GM23338 (cell line): Measurements from ENCODE around the gene NRCAM. TPM values are rescaled to one million over a fixed set of nuclear protein-coding genes. Genes with fewer than 3 reads are reported as not detected.

Experiments
- ATAC-seq: fragments of 200-7000 bp; cut with Tn5 transposase; 3 replicates; pipeline ENCODE4 v1.9.1; 2020
- DNase-seq: peaks from one replicate; pipeline ENCODE4 v3.0.0-alpha.2; 2015; ENCODE audit warnings: low spot score
- H2AFZ ChIP-seq: fragments of 200-600 bp; sonication (generic); 2 replicates; pipeline ENCODE4 v1.8.0; 2016; ENCODE audit warnings: antibody characterized with exemption, mild to moderate bottlenecking, moderate library complexity
- H3F3A ChIP-seq: fragments of 200-600 bp; sonication (generic); replicated peaks from 2 replicates; pipeline ENCODE4 v1.8.0; 2017; ENCODE audit warnings: antibody characterized with exemption, mixed run types, low read depth
- H3K27ac ChIP-seq: fragments of 200-600 bp; sonication (generic); 2 replicates; pipeline ENCODE4 v1.6.1; 2016; ENCODE audit warnings: low read depth
- H3K27me3 ChIP-seq: fragments of 200-600 bp; sonication (generic); 2 replicates; pipeline ENCODE4 v1.8.0; 2016; ENCODE audit warnings: mild to moderate bottlenecking, mixed run types, moderate library complexity; ENCODE audit not compliant: insufficient read depth
- H3K36me3 ChIP-seq: fragments of 200-600 bp; sonication (generic); 2 replicates; pipeline ENCODE4 v1.8.0; 2016; ENCODE audit warnings: mild to moderate bottlenecking; ENCODE audit not compliant: insufficient read depth
- H3K4me1 ChIP-seq: fragments of 200-600 bp; sonication (generic); 2 replicates; pipeline ENCODE4 v1.8.0; 2016; ENCODE audit warnings: mild to moderate bottlenecking, moderate library complexity; ENCODE audit not compliant: insufficient read depth
- H3K4me2 ChIP-seq: fragments of 200-600 bp; sonication (generic); 2 replicates; pipeline ENCODE4 v1.7.1; 2017; ENCODE audit warnings: mixed run types
- H3K4me3 ChIP-seq: fragments of 200-600 bp; sonication (generic); 2 replicates; pipeline ENCODE4 v1.6.1; 2016; ENCODE audit warnings: mixed run types
- H3K79me2 ChIP-seq: fragments of 200-600 bp; sonication (generic); replicated peaks from 2 replicates; pipeline ENCODE4 v1.8.0; 2017; ENCODE audit warnings: mild to moderate bottlenecking; ENCODE audit not compliant: insufficient read depth
- H3K9me2 ChIP-seq: fragments of 200-600 bp; sonication (generic); 2 replicates; pipeline ENCODE4 v1.8.0; 2017; ENCODE audit not compliant: insufficient read depth
- H4K20me1 ChIP-seq: fragments of 200-600 bp; sonication (generic); replicated peaks from 2 replicates; pipeline ENCODE4 v1.8.0; 2017; ENCODE audit warnings: mild to moderate bottlenecking; ENCODE audit not compliant: insufficient read depth
- H3K27ac Mint-ChIP-seq: 2 replicates; pipeline ENCODE4 v1.8.0; 2020; ENCODE audit warnings: inconsistent platforms, mild to moderate bottlenecking, moderate library complexity, mixed read lengths
- H3K27me3 Mint-ChIP-seq: 3 replicates; pipeline ENCODE4 v1.8.0; 2022; ENCODE audit warnings: low read depth, mild to moderate bottlenecking, moderate library complexity, mixed read lengths, inconsistent platforms; ENCODE audit not compliant: insufficient read depth, poor library complexity
- H3K36me3 Mint-ChIP-seq: 3 replicates; pipeline ENCODE4 v1.8.0; 2021; ENCODE audit warnings: low read depth, mild to moderate bottlenecking, inconsistent platforms, moderate library complexity, mixed read lengths
- H3K4me1 Mint-ChIP-seq: 3 replicates; pipeline ENCODE4 v1.8.0; 2020; ENCODE audit warnings: mild to moderate bottlenecking, inconsistent platforms, mixed read lengths
- H3K4me3 Mint-ChIP-seq: 3 replicates; pipeline ENCODE4 v1.8.0; 2021; ENCODE audit warnings: moderate library complexity, mild to moderate bottlenecking, inconsistent platforms, mixed read lengths
- H3K9me3 Mint-ChIP-seq: 3 replicates; pipeline ENCODE4 v1.8.0; 2020; ENCODE audit warnings: moderate library complexity, mild to moderate bottlenecking, inconsistent platforms, mixed read lengths
- CREB1 ChIP-seq: fragments of 250-450 bp; sonication (Bioruptor Pico); IDR thresholded peaks from 2 replicates; pipeline ENCODE4 v1.5.0; 2020; ENCODE audit warnings: low read depth, mild to moderate bottlenecking, moderate library complexity
- EZH2phosphoT487 ChIP-seq: fragments of 200-600 bp; sonication (generic); IDR thresholded peaks from one replicate; pipeline ENCODE4 v1.8.1; 2018; ENCODE audit warnings: antibody characterized with exemption; ENCODE audit not compliant: unreplicated experiment
- POLR2AphosphoS5 ChIP-seq: IDR thresholded peaks from 2 replicates; pipeline ENCODE4 v1.6.1; 2016; ENCODE audit warnings: antibody characterized with exemption, low read depth
- ZNF114 ChIP-seq: fragments of 250-450 bp; sonication (Bioruptor Pico); IDR thresholded peaks from 2 replicates; pipeline ENCODE4 v1.5.0; 2020; ENCODE audit warnings: mild to moderate bottlenecking, moderate library complexity
- polyA plus RNA-seq: library from polyadenylated mRNA; unstranded; fragments of >200 nt; fragmentation: Nextera tagmentation; extraction: Ambion mirVana; gene quantifications from 2 replicates; pipeline ENCODE4 v1.2.1, GENCODE V29; 2016
- total RNA-seq: library from RNA; depleted of rRNA; stranded (reverse); fragments of >200 nt; shearing (Covaris generic); gene quantifications from 2 replicates; pipeline ENCODE4 v1.2.3, GENCODE V29; 2014
- TF ChIP-seq, protein P1 (sequence below): fragments of 250-450 bp; sonication (Bioruptor Pico); IDR thresholded peaks from 2 replicates; pipeline ENCODE4 v1.5.0; 2020; ENCODE audit warnings: mild to moderate bottlenecking, moderate library complexity
- TF ChIP-seq, protein P2 (sequence below): IDR thresholded peaks from 2 replicates; pipeline ENCODE4 v1.6.1; 2016; ENCODE audit warnings: antibody characterized with exemption

The NRCAM gene
- total and polyA plus RNA-seq, 2 experiments from 2014 or later: 2.5 to 6.8 TPM

DNA sequence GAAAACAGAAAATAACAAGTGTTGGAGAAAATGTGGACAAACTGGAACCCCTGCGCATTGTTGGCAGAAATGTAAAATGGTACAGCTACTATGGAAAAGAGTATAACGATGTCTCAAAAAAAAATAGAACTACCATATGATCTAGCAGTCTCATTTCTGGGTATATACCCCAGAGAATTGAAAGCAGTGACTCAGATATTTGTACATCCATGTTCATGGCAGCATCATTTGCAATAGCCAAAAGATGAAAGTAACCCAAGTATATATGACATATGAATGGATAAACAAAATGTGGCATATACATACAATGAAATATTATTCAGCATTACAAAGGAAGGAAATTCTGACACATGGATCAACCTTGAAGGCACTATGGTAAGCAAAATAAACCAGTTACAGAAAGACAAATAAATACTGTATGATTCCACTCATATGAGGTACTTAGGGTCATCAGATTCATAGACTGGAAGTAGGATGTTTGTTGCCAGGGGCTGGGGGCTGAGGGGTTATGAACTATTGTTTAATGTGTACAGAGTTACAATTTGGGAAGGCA lies 4.9 kb downstream of the NRCAM start (continued):
- TF ChIP-seq, protein P1, sequence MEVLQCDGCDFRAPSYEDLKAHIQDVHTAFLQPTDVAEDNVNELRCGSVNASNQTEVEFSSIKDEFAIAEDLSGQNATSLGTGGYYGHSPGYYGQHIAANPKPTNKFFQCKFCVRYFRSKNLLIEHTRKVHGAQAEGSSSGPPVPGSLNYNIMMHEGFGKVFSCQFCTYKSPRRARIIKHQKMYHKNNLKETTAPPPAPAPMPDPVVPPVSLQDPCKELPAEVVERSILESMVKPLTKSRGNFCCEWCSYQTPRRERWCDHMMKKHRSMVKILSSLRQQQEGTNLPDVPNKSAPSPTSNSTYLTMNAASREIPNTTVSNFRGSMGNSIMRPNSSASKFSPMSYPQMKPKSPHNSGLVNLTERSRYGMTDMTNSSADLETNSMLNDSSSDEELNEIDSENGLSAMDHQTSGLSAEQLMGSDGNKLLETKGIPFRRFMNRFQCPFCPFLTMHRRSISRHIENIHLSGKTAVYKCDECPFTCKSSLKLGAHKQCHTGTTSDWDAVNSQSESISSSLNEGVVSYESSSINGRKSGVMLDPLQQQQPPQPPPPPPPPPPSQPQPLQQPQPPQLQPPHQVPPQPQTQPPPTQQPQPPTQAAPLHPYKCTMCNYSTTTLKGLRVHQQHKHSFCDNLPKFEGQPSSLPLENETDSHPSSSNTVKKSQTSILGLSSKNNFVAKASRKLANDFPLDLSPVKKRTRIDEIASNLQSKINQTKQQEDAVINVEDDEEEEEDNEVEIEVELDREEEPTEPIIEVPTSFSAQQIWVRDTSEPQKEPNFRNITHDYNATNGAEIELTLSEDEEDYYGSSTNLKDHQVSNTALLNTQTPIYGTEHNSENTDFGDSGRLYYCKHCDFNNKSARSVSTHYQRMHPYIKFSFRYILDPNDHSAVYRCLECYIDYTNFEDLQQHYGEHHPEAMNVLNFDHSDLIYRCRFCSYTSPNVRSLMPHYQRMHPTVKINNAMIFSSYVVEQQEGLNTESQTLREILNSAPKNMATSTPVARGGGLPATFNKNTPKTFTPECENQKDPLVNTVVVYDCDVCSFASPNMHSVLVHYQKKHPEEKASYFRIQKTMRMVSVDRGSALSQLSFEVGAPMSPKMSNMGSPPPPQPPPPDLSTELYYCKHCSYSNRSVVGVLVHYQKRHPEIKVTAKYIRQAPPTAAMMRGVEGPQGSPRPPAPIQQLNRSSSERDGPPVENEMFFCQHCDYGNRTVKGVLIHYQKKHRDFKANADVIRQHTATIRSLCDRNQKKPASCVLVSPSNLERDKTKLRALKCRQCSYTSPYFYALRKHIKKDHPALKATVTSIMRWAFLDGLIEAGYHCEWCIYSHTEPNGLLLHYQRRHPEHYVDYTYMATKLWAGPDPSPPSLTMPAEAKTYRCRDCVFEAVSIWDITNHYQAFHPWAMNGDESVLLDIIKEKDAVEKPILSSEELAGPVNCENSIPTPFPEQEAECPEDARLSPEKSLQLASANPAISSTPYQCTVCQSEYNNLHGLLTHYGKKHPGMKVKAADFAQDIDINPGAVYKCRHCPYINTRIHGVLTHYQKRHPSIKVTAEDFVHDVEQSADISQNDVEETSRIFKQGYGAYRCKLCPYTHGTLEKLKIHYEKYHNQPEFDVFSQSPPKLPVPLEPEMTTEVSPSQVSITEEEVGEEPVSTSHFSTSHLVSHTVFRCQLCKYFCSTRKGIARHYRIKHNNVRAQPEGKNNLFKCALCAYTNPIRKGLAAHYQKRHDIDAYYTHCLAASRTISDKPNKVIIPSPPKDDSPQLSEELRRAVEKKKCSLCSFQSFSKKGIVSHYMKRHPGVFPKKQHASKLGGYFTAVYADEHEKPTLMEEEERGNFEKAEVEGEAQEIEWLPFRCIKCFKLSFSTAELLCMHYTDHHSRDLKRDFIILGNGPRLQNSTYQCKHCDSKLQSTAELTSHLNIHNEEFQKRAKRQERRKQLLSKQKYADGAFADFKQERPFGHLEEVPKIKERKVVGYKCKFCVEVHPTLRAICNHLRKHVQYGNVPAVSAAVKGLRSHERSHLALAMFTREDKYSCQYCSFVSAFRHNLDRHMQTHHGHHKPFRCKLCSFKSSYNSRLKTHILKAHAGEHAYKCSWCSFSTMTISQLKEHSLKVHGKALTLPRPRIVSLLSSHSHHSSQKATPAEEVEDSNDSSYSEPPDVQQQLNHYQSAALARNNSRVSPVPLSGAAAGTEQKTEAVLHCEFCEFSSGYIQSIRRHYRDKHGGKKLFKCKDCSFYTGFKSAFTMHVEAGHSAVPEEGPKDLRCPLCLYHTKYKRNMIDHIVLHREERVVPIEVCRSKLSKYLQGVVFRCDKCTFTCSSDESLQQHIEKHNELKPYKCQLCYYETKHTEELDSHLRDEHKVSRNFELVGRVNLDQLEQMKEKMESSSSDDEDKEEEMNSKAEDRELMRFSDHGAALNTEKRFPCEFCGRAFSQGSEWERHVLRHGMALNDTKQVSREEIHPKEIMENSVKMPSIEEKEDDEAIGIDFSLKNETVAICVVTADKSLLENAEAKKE (CRISPR knock-in tag): no peak
- TF ChIP-seq CREB1 (CRISPR knock-in tag) (no peak), EZH2phosphoT487 (no peak), ZNF114 (CRISPR knock-in tag) (no peak), POLR2AphosphoS5 (no peak)
- TF ChIP-seq, protein P2, sequence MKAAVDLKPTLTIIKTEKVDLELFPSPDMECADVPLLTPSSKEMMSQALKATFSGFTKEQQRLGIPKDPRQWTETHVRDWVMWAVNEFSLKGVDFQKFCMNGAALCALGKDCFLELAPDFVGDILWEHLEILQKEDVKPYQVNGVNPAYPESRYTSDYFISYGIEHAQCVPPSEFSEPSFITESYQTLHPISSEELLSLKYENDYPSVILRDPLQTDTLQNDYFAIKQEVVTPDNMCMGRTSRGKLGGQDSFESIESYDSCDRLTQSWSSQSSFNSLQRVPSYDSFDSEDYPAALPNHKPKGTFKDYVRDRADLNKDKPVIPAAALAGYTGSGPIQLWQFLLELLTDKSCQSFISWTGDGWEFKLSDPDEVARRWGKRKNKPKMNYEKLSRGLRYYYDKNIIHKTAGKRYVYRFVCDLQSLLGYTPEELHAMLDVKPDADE: no peak

DNA sequence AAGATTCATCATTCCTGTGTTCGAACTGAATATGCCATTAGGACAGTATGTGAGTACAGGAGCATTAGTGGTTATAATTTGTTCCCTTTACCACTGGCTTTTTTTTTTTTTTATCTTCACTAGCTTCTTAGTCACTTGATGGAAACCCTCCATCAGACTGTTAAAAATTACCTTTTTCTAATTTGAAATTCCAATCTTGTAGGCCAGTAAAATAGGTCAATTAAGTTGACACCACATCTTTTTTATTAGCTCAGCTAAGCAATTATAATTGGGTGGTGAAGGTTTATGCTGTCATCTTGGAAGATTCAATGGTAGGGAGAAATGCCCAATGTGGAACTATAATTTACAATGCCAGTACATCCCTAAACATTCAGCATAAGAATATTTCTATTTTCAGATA lies 6.1 kb downstream of the NRCAM start:
- H3K4me1 ChIP-seq: peaks cover 19% of the 10 kb centered on the region
- H3F3A ChIP-seq: no peaks in the 10 kb centered on the region
- no peaks in the 10 kb centered on the region for H3K9me2 ChIP-seq
- Mint-ChIP-seq H3K4me3 (no peak overlapping the region), H3K27me3 (peaks cover 11% of the 10 kb centered on the region), H3K4me1 (peaks cover 19% of the 10 kb centered on the region), H3K9me3 (no peaks in the 10 kb centered on the region), H3K36me3 (no peaks in the 10 kb centered on the region), H3K27ac (no peak overlapping the region)
- H3K79me2 ChIP-seq: no peaks in the 10 kb centered on the region
- H3K36me3 ChIP-seq: no peaks in the 10 kb centered on the region
- H3K27ac ChIP-seq: no peak overlapping the region
- no peak overlapping the region for H3K4me2 ChIP-seq
- TF ChIP-seq, protein P2: no peak
- TF ChIP-seq ZNF114 (CRISPR knock-in tag): no peak
- no peak for TF ChIP-seq POLR2AphosphoS5
- H2AFZ ChIP-seq: no peak overlapping the region
- peaks cover 23% of the 10 kb centered on the region for H3K27me3 ChIP-seq
- no peak for ATAC-seq
- peaks cover 14% of the 10 kb centered on the region for H4K20me1 ChIP-seq
- H3K4me3 ChIP-seq: no peak overlapping the region
- no peak for DNase-seq
